ENCODE measurements around the gene CSTF1.

The CSTF1 gene

GRCh38 chr20:56442389-56443365 lies 50.2 kb downstream of the CSTF1 start:
- no peak for TF ChIP-seq CTCF (conservative IDR thresholded peaks at IDR 0.05)
- no peak for TF ChIP-seq ZFX (IDR thresholded peaks at IDR 0.05)
- no peak overlapping the region for H3K27ac ChIP-seq

- no peak for TF ChIP-seq ZFX (IDR thresholded peaks at IDR 0.05)
- TF ChIP-seq CTCF (conservative IDR thresholded peaks at IDR 0.05): no peak
These were observed 51.5 kb downstream of the CSTF1 start for GRCh38 chr20:56443654-56444540.

GRCh38 chr20:56445130-56445529 lies 52.7 kb downstream of the CSTF1 start:
- no peak overlapping the region for H3K27ac ChIP-seq

More at GRCh38 chr20:56443654-56444540, 51.5 kb downstream of the CSTF1 start:
- H3K27ac ChIP-seq: no peak overlapping the region

GRCh38 chr20:56445540-56445939 lies 53.1 kb downstream of the CSTF1 start:
- TF ChIP-seq CTCF (conservative IDR thresholded peaks at IDR 0.05) (no peak), ZFX (IDR thresholded peaks at IDR 0.05) (no peak)
- H3K27ac ChIP-seq: no peak overlapping the region

More at GRCh38 chr20:56445130-56445529, 52.7 kb downstream of the CSTF1 start:
- TF ChIP-seq CTCF (conservative IDR thresholded peaks at IDR 0.05) (no peak), ZFX (IDR thresholded peaks at IDR 0.05) (no peak)

GRCh38 chr20:56447227-56447626 lies 54.8 kb downstream of the CSTF1 start:
- no peak for TF ChIP-seq CTCF (conservative IDR thresholded peaks at IDR 0.05)
- TF ChIP-seq ZFX (IDR thresholded peaks at IDR 0.05): no peak
- H3K27ac ChIP-seq: no peak overlapping the region

- no peak overlapping the region for H3K27ac ChIP-seq
- no peak for TF ChIP-seq ZFX (IDR thresholded peaks at IDR 0.05)
These were observed 57.0 kb downstream of the CSTF1 start for GRCh38 chr20:56449459-56449858.

GRCh38 chr20:56451056-56451765 lies 58.8 kb downstream of the CSTF1 start:
- TF ChIP-seq CTCF (conservative IDR thresholded peaks at IDR 0.05) (no peak), ZFX (IDR thresholded peaks at IDR 0.05) (no peak)

More at GRCh38 chr20:56451056-56451765, 58.8 kb downstream of the CSTF1 start:
- H3K27ac ChIP-seq: no peak overlapping the region

All from C4-2B (cell line).